ENCODE results near the gene SMOC2. TPM values are rescaled to one million over a fixed set of nuclear protein-coding genes. Genes with fewer than 3 reads are reported as not detected.

SMOC2 gene
- total RNA-seq, 1 experiment from 2014 or later = 2.1 TPM

- no peaks in the 10 kb centered on the region for H3K79me2 ChIP-seq (ENCODE audit: insufficient read depth, low read length)
- no peak overlapping the region for H3K27ac ChIP-seq (ENCODE audit: insufficient read length, low read depth, low read length)
- H3K4ac ChIP-seq (ENCODE audit: low read depth, low read length) = no peak overlapping the region
- H3K18ac ChIP-seq (ENCODE audit: insufficient read length, low read depth, low read length) = no peak overlapping the region
- Mint-ChIP-seq H3K27ac (no peak overlapping the region), H3K9me3 (no peaks in the 10 kb centered on the region), H3K4me1 (peaks cover 5 to 7% of the 10 kb centered on the region in 2 experiments), H3K27me3 (ENCODE audit: low read depth) (peaks cover 8% of the 10 kb centered on the region), H3K36me3 (ENCODE audit: insufficient read depth in 1 of 3, low read depth in 3 of 3) (no peaks in the 10 kb centered on the region), H3K4me3 (no peak overlapping the region)
- H4K5ac ChIP-seq (ENCODE audit: insufficient read length, low read depth, low read length) = no peak overlapping the region
- H3K23ac ChIP-seq (ENCODE audit: insufficient read length, low read depth, low read length) = no peak overlapping the region
- no peak overlapping the region for H2BK12ac ChIP-seq (ENCODE audit: insufficient read length, low read depth, low read length)
- no peaks in the 10 kb centered on the region for H3K27me3 ChIP-seq (ENCODE audit: insufficient read depth, low read length)
- no peak overlapping the region for H3K56ac ChIP-seq (ENCODE audit: insufficient read length, low read depth, low read length)
- no peak overlapping the region for H2BK5ac ChIP-seq (ENCODE audit: insufficient read length, low read length)
- no peak overlapping the region for H3T11ph ChIP-seq (ENCODE audit: low read length)
- whole genome bisulfite sequencing (ENCODE audit: extremely low coverage, insufficient read length, low lambda C conversion rate) = no CpG with 5 or more reads among the region's 14 CpGs
- H3K9ac ChIP-seq (ENCODE audit: extremely low read depth, insufficient read length, low read length) = no peak overlapping the region
- no peaks in the 10 kb centered on the region for H3K9me3 ChIP-seq (ENCODE audit: control insufficient read depth, low read depth, low read length)
- H3K4me2 ChIP-seq (ENCODE audit: insufficient read depth, insufficient read length, low read length) = no peak overlapping the region
- H4K91ac ChIP-seq (ENCODE audit: insufficient read length, low read depth, low read length) = no peak overlapping the region
- H2AFZ ChIP-seq (ENCODE audit: low read length) = no peak overlapping the region
- no peak overlapping the region for H4K8ac ChIP-seq (replicated peaks; ENCODE audit: insufficient read length, low read depth, low read length)
- H3K23me2 ChIP-seq (ENCODE audit: insufficient read length, low read depth, low read length, poor library complexity, severe bottlenecking) = no peaks in the 10 kb centered on the region
- H3K14ac ChIP-seq (ENCODE audit: insufficient read depth, low read length) = no peak overlapping the region
- H3K4me1 ChIP-seq (ENCODE audit: insufficient read depth, low read length) = no peaks in the 10 kb centered on the region
- no peaks in the 10 kb centered on the region for H3K79me1 ChIP-seq (ENCODE audit: insufficient read depth, low read depth, low read length, poor library complexity, severe bottlenecking)
- H2BK120ac ChIP-seq (ENCODE audit: low read depth, low read length, poor library complexity, severe bottlenecking) = no peak overlapping the region
- no peaks in the 10 kb centered on the region for H4K20me1 ChIP-seq (ENCODE audit: control insufficient read depth, insufficient read depth, insufficient read length)
- no peak overlapping the region for H2AK5ac ChIP-seq (ENCODE audit: insufficient read length, low read length)
- no peak overlapping the region for H2BK15ac ChIP-seq (ENCODE audit: low read depth, low read length)
- no peak for DNase-seq
- no peak; the same call in 2 of the 3 replicates for TF ChIP-seq CTCF (conservative IDR thresholded peaks at IDR 0.05)
- no peak overlapping the region for H2BK20ac ChIP-seq (ENCODE audit: low read depth, low read length, poor library complexity, severe bottlenecking)
Measured at GRCh38 chr6:168428052-168428826, 12.7 kb upstream of the SMOC2 start.
